HG03439 (cell line): ENCODE data around the gene GPBP1L1.
"Not testable (repeated sequence)": the region's sequence is repeated elsewhere in the genome, so short reads cannot be mapped to it uniquely, and the experiment has no call there.

Source experiments
- ATAC-seq: cut with Tn5 transposase; IDR thresholded peaks from one replicate; pipeline ENCODE4 v1.9.1; 2021; ENCODE audit warnings: mild to moderate bottlenecking, moderate library complexity; ENCODE audit not compliant: unreplicated experiment

The GPBP1L1 gene

GRCh38 chr1:45686288-45687013 lies at the start of gene GPBP1L1:
Gene GPBP1L1, minus strand, starts transcription at chr1:45686533. Its CDS starts 27,446 bp downstream, at chr1:45659087.
- peak; percentile 58 for ATAC-seq

GRCh38 chr1:45730780-45731319 lies 44.5 kb upstream of the GPBP1L1 start:
- ATAC-seq, result no peak

- no peak for ATAC-seq
These were observed 43.9 kb upstream of the GPBP1L1 start for GRCh38 chr1:45730075-45730779.

- ATAC-seq, result not testable (repeated sequence)
These were observed 39.7 kb upstream of the GPBP1L1 start for GRCh38 chr1:45726007-45726406.

- no peak for ATAC-seq
These were observed 37.1 kb upstream of the GPBP1L1 start for GRCh38 chr1:45723248-45723930.

GRCh38 chr1:45722809-45723208 lies 36.5 kb upstream of the GPBP1L1 start:
- ATAC-seq, result no peak

GRCh38 chr1:45721207-45721606 lies 34.9 kb upstream of the GPBP1L1 start:
- no peak for ATAC-seq

GRCh38 chr1:45718289-45718688 lies 32.0 kb upstream of the GPBP1L1 start:
- ATAC-seq, result no peak

GRCh38 chr1:45717386-45717785 lies 31.1 kb upstream of the GPBP1L1 start:
- not testable (repeated sequence) for ATAC-seq

GRCh38 chr1:45716700-45717099 lies 30.4 kb upstream of the GPBP1L1 start:
- ATAC-seq, result no peak

- ATAC-seq, result no peak
These were observed 27.4 kb upstream of the GPBP1L1 start for GRCh38 chr1:45713711-45714110.

GRCh38 chr1:45704637-45705036 lies 18.3 kb upstream of the GPBP1L1 start:
- ATAC-seq, result no peak

GRCh38 chr1:45694823-45695222 lies 8.5 kb upstream of the GPBP1L1 start:
- no peak for ATAC-seq

- ATAC-seq, result not testable (repeated sequence)
These were observed 7.5 kb upstream of the GPBP1L1 start for GRCh38 chr1:45693811-45694210.

GRCh38 chr1:45687754-45688740 lies 1.7 kb upstream of the GPBP1L1 start, which contains the start of gene TMEM69:
Gene TMEM69, plus strand, starts transcription at chr1:45688181. Its CDS starts 2,888 bp downstream, at chr1:45691069.
- ATAC-seq, result no peak

GRCh38 chr1:45687014-45687753 lies 851 bp upstream of the GPBP1L1 start:
- peak; percentile 71 for ATAC-seq

GRCh38 chr1:45686015-45686287 lies 382 bp downstream of the GPBP1L1 start:
- ATAC-seq, result no peak

- ATAC-seq, result no peak
These were observed 872 bp downstream of the GPBP1L1 start for GRCh38 chr1:45685308-45686014.

- no peak for ATAC-seq
These were observed 1.9 kb downstream of the GPBP1L1 start for GRCh38 chr1:45684402-45684801.
